NCI-H1105 treated with DMSO at 0.1 percent for 48 hours (cell line): ENCODE measurements around the gene SHROOM1.
A peak's percentile ranks its signal among the peaks of the same experiment; 100 is the strongest.
"Not testable (repeated sequence)": the region's sequence is repeated elsewhere in the genome, so short reads cannot be mapped to it uniquely, and the experiment has no call there.

ENCODE experiments used
- DNase-seq: peaks from one replicate; lab custom pipeline; 2025; lab: John Stamatoyannopoulos, UW

The SHROOM1 gene, protein sequence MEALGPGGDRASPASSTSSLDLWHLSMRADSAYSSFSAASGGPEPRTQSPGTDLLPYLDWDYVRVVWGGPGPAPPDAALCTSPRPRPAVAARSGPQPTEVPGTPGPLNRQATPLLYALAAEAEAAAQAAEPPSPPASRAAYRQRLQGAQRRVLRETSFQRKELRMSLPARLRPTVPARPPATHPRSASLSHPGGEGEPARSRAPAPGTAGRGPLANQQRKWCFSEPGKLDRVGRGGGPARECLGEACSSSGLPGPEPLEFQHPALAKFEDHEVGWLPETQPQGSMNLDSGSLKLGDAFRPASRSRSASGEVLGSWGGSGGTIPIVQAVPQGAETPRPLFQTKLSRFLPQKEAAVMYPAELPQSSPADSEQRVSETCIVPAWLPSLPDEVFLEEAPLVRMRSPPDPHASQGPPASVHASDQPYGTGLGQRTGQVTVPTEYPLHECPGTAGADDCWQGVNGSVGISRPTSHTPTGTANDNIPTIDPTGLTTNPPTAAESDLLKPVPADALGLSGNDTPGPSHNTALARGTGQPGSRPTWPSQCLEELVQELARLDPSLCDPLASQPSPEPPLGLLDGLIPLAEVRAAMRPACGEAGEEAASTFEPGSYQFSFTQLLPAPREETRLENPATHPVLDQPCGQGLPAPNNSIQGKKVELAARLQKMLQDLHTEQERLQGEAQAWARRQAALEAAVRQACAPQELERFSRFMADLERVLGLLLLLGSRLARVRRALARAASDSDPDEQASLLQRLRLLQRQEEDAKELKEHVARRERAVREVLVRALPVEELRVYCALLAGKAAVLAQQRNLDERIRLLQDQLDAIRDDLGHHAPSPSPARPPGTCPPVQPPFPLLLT

DNA sequence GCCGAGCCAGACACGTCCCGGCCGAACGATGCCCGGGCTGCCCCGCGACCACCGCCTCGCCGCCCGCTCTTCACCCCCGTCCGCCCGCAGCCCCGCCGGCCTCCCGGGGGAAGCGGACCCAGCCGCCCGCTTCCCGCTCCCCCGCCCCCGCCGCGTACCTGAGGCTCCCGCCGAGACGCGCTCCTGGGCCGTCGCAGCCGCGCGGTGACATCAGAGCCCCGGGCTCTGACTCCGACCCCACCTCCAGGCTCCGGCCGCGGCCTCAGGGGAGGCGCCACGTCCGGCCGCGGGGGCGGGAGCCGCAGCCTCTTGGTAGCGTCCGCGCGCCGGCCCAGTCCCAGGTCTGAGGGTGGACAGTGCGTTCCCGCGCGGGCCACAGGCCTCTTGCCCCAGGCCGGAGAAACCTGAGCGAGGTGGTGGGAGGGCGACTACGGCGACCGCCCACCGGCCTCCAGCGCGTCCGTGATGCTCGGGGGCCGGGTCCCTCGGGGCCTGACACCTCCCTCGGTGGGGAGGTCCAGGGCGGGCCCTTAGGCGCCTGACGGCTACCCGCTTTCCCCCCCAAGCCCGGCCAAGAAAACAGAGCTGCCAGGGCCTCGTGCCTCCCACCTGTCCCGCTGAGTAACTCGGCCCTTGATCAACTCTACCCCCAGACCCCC lies at the start of gene SHROOM1:
Gene SHROOM1 (minus strand): TSS at position 212 of the 659 bp plus-strand sequence. CDS start 4,507 bp downstream, outside the sequence.
- DNase-seq, result peak; percentile 25

DNA sequence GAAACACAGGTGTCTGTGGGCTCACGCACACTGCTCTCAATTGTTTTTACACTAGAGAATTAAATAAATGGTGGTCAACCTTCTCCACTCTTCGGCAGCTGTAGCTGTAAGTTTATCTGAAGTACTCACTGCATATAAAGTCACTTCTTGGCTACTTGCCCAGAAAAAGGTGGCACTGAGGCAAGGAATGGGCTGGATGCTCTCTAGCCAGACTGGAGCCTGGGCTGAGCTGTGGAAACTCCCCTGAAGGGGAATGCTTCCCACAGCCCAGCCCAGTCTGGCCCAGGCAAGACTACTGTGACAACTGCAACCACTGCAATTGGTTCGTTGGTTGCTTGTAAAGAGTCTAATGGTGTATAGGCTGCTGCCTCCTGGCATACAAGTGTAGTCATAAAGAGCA lies 47.5 kb upstream of the SHROOM1 start:
- peak; percentile 64 for DNase-seq

DNA sequence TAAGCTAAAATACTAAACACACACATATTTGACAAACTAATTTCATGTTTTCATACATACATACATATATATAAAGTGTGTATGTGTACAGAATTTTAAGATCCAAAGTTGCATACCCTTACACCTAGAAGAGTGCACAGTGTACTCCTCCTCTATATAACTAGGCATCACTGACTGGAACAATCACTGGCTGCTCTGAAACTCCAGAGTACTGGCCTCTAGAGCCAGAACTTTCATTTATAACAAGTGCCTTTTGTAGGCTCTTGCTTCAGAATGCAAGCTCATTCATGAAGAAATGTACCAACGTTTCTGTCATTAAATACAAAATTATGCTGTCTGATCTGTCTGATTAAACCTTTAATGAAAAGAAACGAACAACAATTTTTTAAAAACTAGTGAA lies 47.0 kb upstream of the SHROOM1 start:
- no peak for DNase-seq

DNA sequence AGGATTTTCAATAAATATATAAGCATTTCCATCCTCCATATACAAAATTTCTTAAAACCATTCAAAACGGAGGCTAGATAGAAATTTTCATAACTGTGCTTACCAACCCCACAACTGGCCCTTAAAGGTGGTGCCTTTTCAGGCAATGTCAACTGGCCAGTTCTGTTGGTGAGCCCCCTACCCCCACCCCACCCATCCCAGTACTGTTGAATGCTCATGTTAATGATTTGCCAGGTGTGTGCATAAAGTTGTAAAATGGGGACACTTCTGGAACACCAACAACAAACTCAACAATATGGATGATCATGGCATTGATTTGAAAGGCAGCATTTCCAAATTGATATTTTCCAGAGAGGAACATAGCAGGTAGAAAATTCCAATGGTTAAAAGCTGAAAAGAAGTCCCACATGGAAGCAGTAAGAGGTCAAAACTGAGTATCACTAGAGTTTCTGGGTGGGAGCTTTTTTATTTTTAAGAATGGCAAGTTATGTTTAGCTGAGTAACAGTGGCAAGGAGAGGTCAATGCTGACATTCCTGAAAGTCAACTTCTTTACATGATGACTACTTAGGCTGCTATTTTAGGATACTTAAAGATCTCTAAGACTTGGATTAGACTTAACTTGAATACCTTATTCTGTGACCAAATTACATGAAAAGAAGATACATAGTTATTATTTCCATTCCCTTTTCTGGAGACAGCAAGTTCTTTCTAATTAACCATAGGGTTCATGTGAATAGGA lies 45.7 kb upstream of the SHROOM1 start:
- DNase-seq, result no peak

DNA sequence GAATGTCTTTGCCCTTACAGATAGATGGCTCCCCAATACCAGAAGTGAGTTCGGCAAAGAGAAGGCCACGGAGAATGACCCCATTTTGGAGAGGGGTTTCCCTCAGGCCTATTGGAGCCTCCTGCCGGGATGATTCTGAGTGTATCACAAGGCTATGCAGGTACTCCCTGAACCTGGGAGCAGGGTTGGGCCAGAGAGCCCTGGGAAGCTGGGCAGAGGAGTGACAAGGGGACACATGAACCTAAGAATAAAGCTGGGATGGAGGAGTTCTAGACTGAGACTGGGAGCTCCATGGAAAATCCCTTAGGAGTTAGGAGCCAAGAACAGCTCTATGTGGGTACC lies 43.5 kb upstream of the SHROOM1 start:
- DNase-seq, result no peak

- DNase-seq, result no peak
Observed at GRCh38 chr5:132873119-132873929, 42.9 kb upstream of the SHROOM1 start, which contains the start of gene LEAP2. Gene LEAP2 (plus strand): TSS chr5:132873668. CDS start chr5:132873695, 27 bp downstream.

DNA sequence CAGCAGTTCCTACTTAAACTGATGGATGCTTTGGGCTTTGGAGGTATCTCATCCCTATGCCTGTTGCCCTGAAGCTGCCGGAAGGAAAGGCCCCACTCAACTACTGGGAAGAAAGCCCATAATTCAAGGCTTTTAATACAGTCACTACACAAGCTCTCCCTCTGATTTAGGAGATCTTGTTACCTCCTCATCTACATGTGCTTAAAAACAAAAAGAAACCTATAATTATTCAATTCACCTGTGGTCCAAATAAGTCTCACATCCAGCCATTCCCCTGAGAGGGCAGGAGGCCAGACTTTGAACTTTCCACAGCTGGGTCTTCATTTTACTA lies 42.3 kb upstream of the SHROOM1 start:
- no peak for DNase-seq

- no peak for DNase-seq
Observed at GRCh38 chr5:132871459-132872284, 41.2 kb upstream of the SHROOM1 start.

DNA sequence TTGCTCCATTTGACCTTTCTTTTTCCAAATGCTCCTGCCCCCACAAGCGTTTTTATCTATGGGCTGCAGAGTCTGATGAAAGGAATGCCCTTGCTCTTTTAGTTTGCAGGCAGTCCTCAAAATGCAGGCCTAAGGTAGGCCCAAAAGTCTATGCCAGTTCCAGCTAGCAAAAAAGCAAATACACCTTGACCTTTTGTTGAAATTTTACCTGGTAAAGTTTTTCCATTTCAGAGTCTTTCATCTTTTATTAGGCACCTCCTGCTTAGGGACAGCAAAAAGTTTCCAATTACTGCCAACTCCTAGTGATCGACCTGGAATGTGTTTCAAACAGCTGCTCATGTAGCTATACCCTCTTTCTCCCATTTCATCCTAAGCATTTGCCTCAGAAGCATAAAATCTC lies 40.4 kb upstream of the SHROOM1 start:
- DNase-seq, result no peak

GRCh38 chr5:132868754-132869153 lies 38.3 kb upstream of the SHROOM1 start:
- no peak for DNase-seq

DNA sequence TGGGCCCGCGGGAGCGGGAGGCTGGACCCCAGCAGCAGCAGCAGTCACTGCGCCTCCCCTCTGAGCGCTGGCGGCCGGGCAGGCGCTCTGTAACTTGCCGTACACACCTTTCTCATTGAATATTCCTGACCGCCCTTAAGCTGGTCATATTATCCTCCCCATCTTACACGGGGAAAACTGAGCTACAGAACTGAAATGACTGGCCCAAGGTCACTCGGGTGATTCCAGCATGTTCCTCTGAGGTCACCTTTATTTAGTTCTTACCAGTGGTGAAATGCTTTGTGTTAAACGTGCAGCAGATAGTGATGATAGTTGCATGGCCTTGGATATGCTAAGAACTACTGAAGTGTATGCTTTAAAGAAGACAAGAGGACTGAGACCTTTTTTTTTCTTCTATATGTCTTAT lies 36.6 kb upstream of the SHROOM1 start:
- DNase-seq, result no peak

DNA sequence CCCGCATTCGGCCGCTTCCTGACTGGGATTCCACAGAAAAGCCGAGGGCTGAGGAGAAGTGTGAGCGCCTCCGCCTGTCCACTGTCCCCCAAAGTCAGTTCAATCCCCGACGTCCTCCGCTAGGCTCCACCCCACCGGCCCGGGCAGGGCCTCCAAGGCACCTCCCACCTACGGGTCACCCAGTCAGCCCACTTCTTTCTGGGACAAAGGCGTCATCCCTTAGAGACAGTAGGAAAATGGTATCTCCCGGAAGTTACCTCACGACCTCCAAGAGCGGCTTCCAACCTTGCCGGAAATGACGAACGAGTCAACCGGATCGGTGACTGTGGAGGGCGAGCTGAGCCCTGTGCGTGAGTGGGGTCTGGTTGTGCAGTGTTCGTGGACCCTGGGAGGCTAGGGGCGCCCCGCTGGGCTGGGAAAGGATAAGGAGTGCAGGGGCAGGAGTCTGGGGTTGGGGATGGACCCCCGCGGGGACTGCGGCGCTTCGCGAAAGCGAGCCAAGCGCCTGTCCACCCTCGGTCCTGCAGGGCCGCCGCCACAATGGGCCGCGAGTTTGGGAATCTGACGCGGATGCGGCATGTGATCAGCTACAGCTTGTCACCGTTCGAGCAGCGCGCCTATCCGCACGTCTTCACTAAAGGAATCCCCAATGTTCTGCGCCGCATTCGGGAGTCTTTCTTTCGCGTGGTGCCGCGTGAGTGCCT lies 36.0 kb upstream of the SHROOM1 start, which contains the start of the genes GDF9 and UQCRQ:
Gene GDF9 (minus strand): TSS at position 128 of the 704 bp plus-strand sequence. CDS start 1,936 bp downstream, outside the sequence.
Gene UQCRQ (plus strand): TSS at position 301 of the 704 bp plus-strand sequence. CDS start 240 bp downstream, at position 541.
- DNase-seq, result peak; percentile 95

DNA sequence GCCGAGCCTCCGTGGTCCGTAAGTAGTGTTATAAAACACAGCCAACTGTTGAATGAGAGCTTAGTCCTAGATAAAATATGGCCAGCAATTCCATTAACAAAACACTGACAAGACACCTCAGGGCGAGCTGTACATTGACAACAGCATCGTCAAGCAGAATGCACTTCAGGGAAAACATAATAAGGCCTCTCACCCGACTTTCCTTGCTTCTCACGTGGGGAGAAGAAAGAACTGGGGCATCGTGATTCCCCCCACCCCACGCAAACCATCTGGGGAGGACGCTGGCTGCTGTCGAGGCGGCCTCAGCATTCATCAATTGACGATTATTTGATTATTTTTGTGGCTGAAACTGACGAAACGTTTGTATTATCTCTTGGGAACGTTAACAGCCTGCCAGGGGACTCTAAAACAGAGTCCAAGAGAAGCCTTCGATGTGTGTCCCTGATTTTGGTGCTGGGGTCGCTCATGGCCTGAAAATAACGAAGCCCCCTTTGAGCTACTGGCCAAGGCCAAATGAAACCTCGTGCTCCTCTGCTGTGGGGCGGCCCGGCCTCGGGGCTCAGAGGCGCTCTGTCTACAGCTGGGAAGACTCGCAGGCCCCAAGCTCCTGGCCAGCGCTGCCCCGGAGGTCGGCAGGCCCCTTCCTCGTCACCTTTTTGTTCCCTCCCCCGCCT lies 35.4 kb upstream of the SHROOM1 start:
- no peak for DNase-seq

DNA sequence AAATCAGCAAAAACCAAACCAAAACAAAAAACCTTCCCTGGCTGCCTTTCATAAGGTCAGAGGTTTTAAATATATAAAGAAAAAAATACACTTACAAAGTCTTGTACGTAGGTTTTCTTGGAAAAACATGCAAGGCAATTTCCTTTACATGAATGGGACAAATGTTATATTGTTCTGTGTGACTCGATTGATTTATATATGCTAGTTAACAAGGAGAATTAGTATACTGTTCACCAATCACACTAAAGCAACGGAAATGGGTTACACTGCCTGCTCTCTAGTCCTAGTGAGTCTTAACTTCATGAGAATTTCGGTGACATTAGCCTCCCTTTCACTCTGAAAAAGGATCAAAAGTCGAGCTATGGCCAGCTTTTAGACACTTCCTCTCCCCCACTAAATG lies 30.3 kb upstream of the SHROOM1 start:
- DNase-seq, result no peak

DNA sequence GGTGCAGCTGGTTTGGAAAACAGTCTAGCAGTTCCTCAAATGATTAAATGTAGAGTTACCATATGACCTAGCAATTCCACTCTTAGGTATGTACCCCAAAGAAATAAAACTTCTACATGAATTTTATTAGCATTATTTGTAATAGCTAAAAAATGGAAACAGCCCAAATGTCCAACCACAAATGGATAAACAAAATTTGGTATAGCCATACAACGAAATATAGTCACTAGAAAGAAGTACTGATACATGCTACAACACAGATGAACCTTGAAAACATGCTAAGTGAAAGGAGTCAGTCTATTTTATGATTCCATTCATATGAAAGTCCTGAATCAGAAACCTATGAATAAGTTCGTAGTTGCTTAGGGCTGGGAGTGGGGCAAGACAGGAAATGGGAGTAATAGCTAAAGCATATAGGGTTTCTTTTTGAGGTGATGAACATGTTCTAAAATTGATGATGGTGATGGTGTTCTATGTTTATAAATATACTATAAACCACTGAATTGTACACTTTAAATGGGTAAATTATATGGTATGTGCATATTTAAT lies 29.5 kb upstream of the SHROOM1 start:
- DNase-seq, result no peak

GRCh38 chr5:132856011-132856410 lies 25.6 kb upstream of the SHROOM1 start:
- DNase-seq, result no peak

GRCh38 chr5:132854992-132855391 lies 24.5 kb upstream of the SHROOM1 start:
- not testable (repeated sequence) for DNase-seq

GRCh38 chr5:132854301-132854700 lies 23.9 kb upstream of the SHROOM1 start:
- DNase-seq, result no peak
